HG03354 (cell line): ENCODE measurements around the gene KCNJ12.
"Not testable (repeated sequence)": the region's sequence is repeated elsewhere in the genome, so short reads cannot be mapped to it uniquely, and the experiment has no call there.

Source experiments
- ATAC-seq: cut with Tn5 transposase; IDR thresholded peaks from one replicate; pipeline ENCODE4 v1.9.1; 2021; ENCODE audit warnings: mild to moderate bottlenecking; ENCODE audit not compliant: unreplicated experiment, poor library complexity, severe bottlenecking

KCNJ12 gene

GRCh38 chr17:21376081-21376758, at the start of gene KCNJ12:
TSS of gene KCNJ12 (plus strand) at chr17:21376357. CDS start at chr17:21415343, 38,986 bp downstream.
- ATAC-seq, result no peak

GRCh38 chr17:21327921-21328320, 48.2 kb upstream of the KCNJ12 start:
- peak; percentile 61 for ATAC-seq

- not testable (repeated sequence) for ATAC-seq
Measured at GRCh38 chr17:21328778-21329177, 47.4 kb upstream of the KCNJ12 start.

GRCh38 chr17:21330436-21331160, 45.6 kb upstream of the KCNJ12 start:
- no peak for ATAC-seq

GRCh38 chr17:21336541-21337294, 39.4 kb upstream of the KCNJ12 start:
- ATAC-seq, result not testable (repeated sequence)

GRCh38 chr17:21337981-21338625, 38.1 kb upstream of the KCNJ12 start:
- ATAC-seq, result not testable (repeated sequence)

GRCh38 chr17:21339011-21339410, 37.1 kb upstream of the KCNJ12 start:
- no peak for ATAC-seq

GRCh38 chr17:21339571-21339970, 36.6 kb upstream of the KCNJ12 start:
- not testable (repeated sequence) for ATAC-seq

GRCh38 chr17:21340407-21340806, 35.8 kb upstream of the KCNJ12 start:
- ATAC-seq, result not testable (repeated sequence)

GRCh38 chr17:21341279-21341678, 34.9 kb upstream of the KCNJ12 start:
- ATAC-seq, result not testable (repeated sequence)

- not testable (repeated sequence) for ATAC-seq
Measured at GRCh38 chr17:21341925-21342540, 34.1 kb upstream of the KCNJ12 start.

- ATAC-seq, result not testable (repeated sequence)
Measured at GRCh38 chr17:21343061-21343949, 32.9 kb upstream of the KCNJ12 start.

- not testable (repeated sequence) for ATAC-seq
Measured at GRCh38 chr17:21344801-21345200, 31.4 kb upstream of the KCNJ12 start.

GRCh38 chr17:21345236-21345635, 30.9 kb upstream of the KCNJ12 start:
- no peak for ATAC-seq

- not testable (repeated sequence) for ATAC-seq
Measured at GRCh38 chr17:21346107-21346506, 30.1 kb upstream of the KCNJ12 start.

- ATAC-seq, result not testable (repeated sequence)
Measured at GRCh38 chr17:21346651-21347250, 29.4 kb upstream of the KCNJ12 start.

- not testable (repeated sequence) for ATAC-seq
Measured at GRCh38 chr17:21347660-21348059, 28.5 kb upstream of the KCNJ12 start.
